Iris pigment epithelial cell (primary cell): ENCODE data around the gene PRKCE.
A peak's percentile ranks its signal among the peaks of the same experiment; 100 is the strongest.
"Not testable (repeated sequence)": the region's sequence is repeated elsewhere in the genome, so short reads cannot be mapped to it uniquely, and the experiment has no call there.

ENCODE experiments used
- DNase-seq: peaks from one replicate; pipeline ENCODE4 v3.0.0-alpha.2; 2011; ENCODE audit warnings: low read depth

The PRKCE gene

GRCh38 chr2:46194856-46195255 lies 543.4 kb downstream of the PRKCE start:
- DNase-seq = no peak

- no peak for DNase-seq
These were observed 544.3 kb downstream of the PRKCE start for GRCh38 chr2:46195819-46196218.

GRCh38 chr2:46196871-46197462 lies 545.5 kb downstream of the PRKCE start:
- DNase-seq = no peak

- DNase-seq = no peak
These were observed 546.2 kb downstream of the PRKCE start for GRCh38 chr2:46197672-46198071.

GRCh38 chr2:46198164-46198883 lies 546.8 kb downstream of the PRKCE start:
- no peak for DNase-seq

- DNase-seq = peak; percentile 35
These were observed 547.5 kb downstream of the PRKCE start for GRCh38 chr2:46198966-46199365.

- peak; percentile 34 for DNase-seq
These were observed 548.7 kb downstream of the PRKCE start for GRCh38 chr2:46200100-46200690.

- no peak for DNase-seq
These were observed 549.6 kb downstream of the PRKCE start for GRCh38 chr2:46200861-46201605.

- no peak for DNase-seq
These were observed 551.0 kb downstream of the PRKCE start for GRCh38 chr2:46202453-46202852.

- no peak for DNase-seq
These were observed 551.5 kb downstream of the PRKCE start for GRCh38 chr2:46202987-46203386.

- DNase-seq = not testable (repeated sequence)
These were observed 552.2 kb downstream of the PRKCE start for GRCh38 chr2:46203636-46204035.

GRCh38 chr2:46207591-46207990 lies 556.1 kb downstream of the PRKCE start:
- DNase-seq = no peak

GRCh38 chr2:46208766-46209165 lies 557.3 kb downstream of the PRKCE start:
- no peak for DNase-seq

GRCh38 chr2:46210063-46210462 lies 558.6 kb downstream of the PRKCE start:
- DNase-seq = no peak

- no peak for DNase-seq
These were observed 560.0 kb downstream of the PRKCE start for GRCh38 chr2:46211461-46211860.

- DNase-seq = no peak
These were observed 562.4 kb downstream of the PRKCE start for GRCh38 chr2:46213906-46214305.

GRCh38 chr2:46216213-46216612 lies 564.7 kb downstream of the PRKCE start:
- peak; percentile 89 for DNase-seq

- DNase-seq = not testable (repeated sequence)
These were observed 572.0 kb downstream of the PRKCE start for GRCh38 chr2:46223514-46223913.

GRCh38 chr2:46225150-46225625 lies 573.7 kb downstream of the PRKCE start:
- no peak for DNase-seq

- DNase-seq = no peak
These were observed 574.3 kb downstream of the PRKCE start for GRCh38 chr2:46225730-46226129.

- DNase-seq = no peak
These were observed 575.1 kb downstream of the PRKCE start for GRCh38 chr2:46226620-46227019.

- no peak for DNase-seq
These were observed 575.5 kb downstream of the PRKCE start for GRCh38 chr2:46227022-46227421.
